ENCODE data around the gene TMEM184A.

The TMEM184A gene

DNA sequence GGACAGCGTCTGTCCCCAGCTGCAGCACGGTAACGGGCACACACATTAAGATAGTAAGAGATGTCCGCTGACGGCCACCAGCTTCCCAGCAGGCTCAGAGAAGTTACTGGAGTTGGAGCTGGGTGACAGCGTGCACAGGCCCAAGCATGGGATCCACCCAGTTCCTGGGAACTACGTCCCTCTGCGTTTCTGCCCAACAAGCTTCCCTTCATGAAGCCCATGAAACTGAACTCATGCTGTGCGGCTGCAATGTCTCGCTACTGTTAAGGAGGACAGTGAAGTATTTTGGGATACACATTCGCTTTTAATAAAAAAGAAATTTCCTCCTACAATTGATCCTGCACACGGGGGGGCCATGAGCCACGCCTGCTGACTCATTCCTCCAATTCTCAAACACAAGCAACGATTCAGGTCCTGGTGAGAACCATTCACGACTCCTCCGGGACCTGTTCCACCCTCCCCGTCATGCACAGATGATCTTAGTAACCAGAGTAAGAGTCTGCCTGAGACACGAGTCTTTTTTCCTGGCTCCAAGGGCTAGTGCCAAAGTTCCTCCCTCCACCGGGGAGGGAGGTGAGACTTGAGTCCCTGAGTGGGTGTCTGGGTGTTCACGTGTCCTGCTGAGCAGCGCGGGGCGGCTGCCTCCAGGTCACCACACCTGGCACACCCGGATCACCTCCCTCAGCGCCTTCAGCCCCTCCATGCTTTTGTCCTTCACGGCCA lies 11.2 kb upstream of the TMEM184A start:
- no peak for DNase-seq

DNA sequence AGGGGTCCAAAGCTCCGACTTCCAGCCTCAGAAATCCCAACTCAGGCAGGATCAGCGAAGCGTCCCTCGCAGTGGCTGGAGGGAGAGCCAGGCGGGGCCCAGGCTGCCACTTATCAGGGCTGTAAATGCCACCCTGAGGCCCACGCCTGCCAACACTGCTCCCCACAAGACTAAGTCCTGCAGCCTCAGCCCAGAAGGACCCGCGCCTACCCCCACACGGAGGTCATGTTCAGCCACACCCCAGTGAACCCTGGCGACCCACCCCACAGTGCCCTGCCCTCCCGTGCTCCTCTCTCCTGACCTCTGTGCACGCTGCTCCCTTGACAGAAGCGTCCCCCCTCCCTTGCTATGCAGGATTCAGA lies 10.7 kb upstream of the TMEM184A start:
- DNase-seq = no peak

DNA sequence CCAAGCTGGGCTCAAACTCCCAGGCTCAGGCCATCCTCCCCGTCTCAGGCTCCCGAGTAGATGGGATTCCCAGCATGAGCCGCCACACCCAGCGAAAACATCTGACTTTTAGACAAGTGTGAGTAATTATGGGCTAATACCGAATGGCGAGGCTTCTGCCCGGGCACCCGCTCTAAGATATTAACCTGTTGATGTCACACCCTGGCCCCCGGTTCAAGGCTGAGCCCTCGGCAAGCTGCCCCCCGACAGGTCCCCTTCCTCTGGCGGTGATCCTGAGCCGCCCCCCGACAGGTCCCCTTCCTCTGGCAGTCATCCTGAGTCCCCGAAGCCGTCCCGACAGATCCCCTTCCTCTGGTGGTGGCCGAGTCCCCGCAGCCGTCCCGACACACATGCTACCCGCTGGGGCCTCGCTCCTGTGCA lies 8.6 kb upstream of the TMEM184A start:
- DNase-seq = no peak

DNA sequence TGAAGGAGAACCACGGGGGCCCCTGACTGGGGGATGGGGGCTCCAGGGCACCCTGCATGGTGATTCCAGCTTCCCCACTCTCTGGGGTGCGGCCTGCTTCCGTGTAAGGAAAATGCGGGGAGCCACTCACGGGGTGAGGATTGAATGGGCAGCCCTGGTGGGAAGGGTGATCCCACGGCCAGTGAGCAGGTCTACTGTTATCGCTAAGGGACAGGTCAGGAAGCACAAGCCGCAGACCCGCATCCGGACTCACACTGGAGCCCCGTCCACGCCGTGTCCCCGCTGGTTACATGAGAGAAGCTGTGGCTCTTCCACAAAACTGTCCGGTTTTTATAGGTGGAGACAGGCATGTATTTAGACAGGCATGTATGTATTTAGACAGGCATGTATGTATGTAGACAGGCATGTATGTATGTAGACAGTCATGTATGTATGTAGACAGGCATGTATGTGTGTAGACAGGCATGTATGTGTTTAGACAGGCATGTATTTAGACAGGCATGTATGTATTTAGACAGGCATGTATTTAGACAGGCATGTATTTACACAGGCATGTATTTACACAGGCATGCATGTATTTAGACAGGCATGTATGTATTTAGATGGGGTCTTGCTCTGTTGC lies 8.1 kb upstream of the TMEM184A start:
- no peak for DNase-seq

DNA sequence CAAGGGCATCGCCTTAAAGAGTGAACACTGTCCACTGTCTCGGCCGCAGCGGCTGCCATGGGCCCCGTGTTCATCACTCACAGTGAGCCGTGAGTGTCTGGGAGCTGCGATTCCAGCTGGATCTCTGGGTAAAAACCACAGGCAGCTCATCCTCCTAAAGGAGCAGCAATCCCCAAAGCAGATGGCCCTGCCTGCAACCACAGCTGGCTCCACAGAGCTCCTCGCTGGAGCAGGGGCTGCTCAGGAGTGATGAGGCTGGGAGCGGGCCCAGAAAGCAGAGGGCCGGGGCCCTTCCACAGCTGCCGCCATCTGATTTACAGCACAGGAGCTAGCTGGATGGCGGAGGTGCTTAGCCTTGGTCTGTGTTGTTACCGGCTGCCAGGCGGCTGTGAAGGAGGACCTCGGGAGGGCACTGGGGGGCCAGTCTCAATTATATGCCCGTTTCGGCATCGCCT lies 6.6 kb upstream of the TMEM184A start:
- DNase-seq = no peak

DNA sequence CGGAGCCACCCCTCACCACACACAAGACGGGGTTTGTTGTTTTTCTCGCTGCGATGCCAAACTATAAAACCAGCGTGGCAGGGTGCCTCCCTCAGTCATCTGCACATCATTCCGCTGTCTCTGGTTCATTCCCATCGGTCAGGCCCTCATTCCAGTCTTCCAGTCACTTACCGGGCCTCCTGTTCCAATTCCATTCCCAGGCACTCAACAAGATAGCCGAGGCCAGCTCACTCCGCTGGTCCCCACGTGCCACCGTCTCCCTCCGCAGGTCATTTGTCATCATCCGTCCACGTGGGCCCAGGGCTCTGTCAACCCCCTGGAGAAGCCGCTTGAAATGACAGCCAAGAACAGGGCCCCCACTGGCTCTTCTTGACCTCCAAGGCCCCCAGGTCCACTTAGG lies 6.1 kb upstream of the TMEM184A start:
- no peak for DNase-seq

DNA sequence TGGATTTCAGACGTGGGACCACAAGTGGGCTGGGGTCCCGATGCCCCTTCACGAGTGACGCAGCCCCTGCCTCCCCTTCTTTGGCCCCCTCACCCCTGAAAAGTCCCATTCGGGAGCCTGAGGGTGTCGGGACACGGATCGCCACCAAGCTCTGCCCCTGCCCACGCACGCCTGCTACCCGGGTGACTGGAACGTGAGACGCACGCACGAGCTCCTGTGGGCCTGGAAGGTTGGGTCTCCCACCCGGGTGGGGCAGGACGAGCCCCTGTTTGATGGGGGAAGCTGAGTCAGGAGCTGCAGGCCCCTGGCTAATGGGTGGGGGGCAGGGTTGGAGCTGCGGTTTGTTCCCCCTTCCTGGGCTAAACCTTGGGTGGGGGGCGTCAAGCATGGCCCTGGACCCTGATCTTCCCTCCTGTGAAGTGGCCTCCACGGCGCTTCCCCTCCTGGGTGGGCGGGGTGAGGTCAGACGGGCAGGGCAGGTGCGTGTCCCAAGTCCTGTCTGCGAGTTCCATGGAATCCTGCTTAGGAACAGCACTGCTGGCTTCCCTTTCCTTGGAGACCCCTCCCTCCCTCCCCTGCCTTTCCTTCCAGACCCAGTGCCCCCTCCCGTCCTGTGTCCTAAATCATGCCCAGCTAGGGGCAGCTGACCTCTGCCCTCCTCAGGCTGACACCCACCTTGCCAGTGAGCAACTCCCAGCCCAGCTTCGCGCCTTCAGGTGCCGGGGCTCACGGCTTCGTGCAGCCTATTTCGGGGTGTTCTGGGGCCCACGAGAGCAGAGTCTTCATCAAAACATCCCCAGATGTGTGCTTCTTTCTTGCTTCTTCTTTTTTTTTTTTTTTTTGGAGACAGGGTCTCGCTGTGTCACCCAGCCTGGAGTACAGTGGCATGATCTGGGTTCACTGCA lies 5.3 kb upstream of the TMEM184A start:
- DNase-seq = no peak

DNA sequence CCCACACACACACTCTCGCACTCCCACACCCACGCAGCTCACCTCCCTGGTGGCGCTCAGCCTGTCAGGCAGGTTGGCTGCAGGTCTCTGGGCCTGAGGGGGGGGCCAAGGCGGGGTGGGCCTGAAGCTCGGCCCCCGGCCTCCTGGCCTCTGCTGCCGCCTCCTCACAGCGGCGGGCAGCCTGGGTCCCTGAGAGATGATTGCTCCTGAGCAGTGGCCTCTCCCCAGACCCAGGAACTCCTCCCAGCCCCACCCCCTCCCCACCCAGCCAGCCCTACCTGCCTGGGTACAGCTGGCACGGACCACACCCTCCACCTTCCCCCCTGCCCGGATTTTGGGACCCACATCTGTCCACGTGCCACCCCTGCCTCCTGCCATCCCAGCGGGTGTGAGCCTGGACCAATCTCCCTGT lies 4.6 kb upstream of the TMEM184A start:
- no peak for DNase-seq

DNA sequence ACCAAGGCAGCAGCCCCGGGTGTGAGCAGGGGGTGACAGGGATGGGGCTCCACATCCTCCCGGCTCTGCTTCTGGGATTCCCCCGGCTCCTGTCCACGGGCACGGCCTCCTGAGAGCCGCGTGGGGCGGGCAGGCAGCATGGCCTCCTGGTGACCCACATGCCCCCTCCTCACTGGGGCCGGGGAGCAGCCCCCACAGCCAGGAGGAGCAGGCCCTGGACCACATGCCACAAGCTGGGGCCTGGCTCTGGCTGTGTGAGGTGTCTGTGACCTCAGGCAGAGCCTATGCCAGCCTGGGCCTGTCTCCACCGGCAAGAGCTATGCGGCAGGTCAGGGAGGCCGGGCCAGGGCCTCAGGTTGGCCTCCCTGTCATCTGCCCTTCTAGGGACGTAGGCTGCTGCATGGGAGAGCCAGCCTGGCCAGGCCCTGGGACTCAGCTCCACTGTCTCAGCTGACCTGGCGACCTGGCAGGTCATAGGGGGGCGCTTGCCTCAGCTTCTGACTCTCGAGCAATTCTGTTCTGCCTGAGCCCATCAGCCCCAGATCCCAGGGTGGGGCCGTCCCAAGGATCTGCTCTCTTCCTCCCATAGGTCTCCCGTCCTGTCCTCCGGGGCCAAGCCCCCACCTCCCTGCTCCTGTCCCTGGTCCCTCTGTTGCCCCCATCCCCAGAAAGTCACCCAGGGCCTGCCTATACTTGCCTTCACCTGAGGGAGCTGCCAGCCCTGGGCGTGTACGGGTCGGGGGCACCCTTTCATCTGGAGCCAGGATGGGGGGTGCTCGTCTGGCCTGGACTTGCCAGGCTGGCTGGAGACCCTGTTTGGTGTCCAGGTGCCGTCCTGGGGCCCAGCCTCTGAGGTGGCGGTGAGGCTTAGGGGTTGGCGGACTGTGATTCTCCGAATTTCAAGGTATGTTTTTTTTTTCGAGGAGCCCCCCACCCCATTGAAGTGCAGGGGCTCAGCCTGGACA lies 3.9 kb upstream of the TMEM184A start:
- no peak for DNase-seq

DNA sequence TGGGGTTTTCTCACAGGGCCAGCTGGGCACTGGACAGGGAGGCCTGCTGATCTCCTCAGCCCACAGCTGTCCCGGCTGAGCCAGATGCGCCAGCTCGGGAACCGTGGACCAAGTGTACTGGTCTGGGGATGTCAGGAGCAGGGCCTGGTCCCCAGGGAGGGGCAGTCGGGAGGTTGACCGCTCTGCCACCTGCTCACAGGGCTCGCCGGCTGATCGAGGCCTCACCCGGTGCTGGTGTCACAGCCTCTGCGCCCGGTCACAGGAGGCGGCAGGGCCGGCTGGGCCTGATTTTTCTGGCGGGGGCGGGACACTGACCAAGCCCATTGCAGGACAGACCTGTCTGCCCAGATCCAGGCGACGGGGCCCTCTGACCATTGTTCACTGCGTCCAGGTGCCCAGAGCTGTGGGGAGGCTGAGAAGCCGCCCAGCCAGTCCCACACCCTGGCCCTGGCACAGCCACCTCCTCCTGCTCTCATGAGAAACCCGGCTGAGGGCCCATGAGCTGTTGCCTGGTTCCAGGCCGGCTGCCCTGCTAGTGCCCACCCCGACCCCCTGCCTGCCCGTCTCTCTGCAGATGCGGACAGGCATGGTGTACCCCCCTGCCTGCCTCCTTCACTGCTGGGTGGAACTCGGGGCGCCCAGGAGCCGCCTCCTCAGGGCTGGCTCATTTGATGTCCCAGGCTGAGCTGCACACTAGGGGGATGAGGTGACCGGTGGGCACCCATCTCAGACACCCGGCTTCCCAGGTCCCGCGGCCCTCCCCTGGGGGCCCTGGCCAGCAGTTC lies 3.0 kb upstream of the TMEM184A start:
- DNase-seq = no peak

DNA sequence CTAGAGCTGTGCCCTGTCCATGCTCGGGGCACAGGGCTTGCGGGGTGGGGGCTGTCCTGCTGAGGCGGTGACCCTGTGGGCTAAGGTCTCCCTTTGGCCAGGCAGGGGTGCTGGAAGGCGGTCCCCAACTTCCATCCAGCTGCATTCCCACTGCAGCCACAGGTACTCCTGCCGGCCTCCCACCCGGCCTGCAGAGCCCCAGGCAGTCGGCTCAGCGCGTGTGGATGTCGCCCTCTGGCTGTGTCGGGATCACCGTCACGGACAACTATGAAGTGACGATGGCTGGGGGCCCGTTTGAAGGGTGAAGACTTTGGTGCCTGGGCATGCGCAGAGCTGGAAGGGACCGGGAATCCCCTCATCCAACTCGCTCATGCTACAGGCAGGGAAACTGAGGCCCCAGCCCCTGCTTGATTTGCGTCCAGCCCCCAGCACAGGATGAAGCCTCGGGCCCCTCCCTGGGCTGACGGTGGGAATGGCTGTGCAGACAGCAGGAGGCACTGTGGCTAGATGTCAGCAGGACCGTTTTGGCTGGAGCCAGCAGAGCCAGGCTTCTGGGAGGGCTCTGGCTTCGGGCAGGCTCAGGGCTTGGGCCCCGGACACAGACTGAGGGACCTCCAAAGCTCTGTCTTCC lies 2.3 kb upstream of the TMEM184A start:
- DNase-seq = no peak

DNA sequence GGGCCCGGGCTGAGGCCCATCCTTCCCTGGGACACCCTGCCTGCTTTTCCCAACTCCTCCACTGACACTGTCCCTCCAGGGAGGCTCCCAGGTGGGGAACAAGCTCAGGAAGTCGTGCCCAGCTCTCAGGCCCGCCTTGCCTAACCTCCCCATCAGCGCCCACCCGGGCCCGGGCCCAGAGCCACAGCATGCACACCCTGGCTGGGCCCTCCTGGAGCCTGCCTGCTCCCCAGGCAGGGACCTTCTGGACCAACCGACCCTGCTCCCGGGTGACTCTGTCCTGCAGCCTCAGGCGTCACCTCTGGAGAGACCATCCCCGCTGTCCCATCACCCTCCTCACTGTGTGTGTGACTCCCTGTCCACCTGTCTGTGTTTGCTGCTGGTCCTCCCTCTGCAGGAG lies 1.8 kb upstream of the TMEM184A start:
- no peak for DNase-seq

DNA sequence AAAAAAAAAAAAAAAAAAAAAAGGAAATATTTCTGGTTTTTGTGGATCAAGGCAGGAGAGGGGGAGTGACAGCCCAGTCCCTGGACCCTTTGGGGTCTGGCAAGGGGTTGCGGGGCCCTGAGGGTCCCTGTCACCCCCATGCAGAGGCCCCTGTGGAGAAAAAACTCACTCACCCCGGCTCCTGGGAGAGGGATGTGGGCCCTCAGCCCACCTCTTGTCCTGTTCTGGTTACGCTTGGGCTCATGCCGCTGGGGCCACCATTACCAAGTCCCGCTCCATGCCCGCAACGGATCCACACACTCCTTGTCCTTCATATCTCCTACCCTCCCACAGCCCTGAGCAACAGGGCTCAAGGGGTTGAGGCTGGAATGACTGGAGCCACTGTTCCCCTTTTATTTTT lies 1.0 kb upstream of the TMEM184A start:
- no peak for DNase-seq

DNA sequence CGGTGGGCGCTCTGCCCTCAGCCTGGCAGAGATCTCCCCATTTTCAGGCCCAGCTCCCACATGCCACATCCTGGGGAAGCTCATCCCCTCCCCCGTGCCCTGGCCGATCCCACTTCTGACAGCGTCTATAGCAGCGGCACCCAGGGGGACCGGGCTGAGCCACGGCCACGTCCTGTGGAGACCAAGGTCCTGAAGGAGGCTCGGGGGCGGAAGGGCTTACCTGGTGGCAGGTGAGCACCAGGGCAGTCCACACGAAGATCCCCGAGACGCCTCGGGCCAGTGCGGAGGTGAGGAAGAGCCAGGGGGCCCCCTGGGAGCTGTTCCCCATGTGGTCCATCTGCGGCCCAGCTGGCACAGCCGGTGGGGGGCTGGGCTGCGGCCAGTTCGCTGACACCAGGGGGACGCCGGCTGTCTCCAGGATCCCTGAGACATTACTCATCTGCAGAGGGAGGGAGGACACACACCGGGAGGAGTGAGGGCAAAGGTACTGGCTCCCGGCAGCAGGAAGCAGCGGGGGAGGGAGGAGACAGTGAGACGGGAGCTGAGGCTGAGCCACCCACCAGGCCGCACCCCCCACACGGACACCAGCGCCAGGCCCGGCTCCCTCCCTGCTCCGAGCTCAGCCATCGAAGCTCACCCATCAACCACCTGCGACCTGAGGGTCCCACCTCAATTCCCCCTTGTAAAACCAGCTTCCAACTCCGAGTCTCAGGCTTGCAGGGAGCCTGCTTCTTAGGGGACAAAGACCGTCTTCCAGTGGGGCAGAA lies 776 bp downstream of the TMEM184A start:
- no peak for DNase-seq

DNA sequence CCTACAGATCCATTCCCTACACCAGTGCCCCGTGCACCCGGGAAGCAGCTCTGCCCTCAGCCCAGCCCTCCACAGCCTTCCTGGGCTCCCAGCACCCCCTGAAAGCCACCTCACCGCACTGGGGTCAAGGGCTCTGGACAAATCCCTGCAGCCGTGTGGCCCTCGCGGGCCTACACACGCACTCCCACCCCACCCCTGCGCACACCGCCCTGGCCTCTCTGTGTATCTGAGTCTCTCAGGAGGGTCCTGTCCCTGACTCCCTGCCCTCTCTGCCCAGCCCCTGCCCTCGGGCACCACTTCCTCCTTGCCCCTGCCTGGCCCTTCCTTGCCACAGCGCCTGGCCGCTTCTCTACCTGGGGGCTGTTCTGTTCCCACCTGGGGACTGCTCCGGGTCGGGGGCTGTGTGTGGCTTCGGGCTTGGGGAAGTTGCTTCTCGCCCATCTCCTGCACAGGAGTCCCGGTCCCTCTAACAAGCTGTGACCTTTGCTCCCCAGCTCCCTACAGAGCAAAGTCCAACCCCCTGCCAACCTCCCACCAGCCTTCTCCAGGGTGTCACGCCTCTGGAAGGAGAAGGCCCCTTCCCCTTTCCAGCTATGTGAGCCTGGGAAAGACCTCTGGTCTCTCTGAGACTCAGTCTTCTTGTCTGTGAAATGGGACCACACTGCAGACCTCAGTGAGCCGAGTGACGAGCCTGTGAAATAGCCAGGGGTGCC lies 1.5 kb downstream of the TMEM184A start:
- DNase-seq = no peak

DNA sequence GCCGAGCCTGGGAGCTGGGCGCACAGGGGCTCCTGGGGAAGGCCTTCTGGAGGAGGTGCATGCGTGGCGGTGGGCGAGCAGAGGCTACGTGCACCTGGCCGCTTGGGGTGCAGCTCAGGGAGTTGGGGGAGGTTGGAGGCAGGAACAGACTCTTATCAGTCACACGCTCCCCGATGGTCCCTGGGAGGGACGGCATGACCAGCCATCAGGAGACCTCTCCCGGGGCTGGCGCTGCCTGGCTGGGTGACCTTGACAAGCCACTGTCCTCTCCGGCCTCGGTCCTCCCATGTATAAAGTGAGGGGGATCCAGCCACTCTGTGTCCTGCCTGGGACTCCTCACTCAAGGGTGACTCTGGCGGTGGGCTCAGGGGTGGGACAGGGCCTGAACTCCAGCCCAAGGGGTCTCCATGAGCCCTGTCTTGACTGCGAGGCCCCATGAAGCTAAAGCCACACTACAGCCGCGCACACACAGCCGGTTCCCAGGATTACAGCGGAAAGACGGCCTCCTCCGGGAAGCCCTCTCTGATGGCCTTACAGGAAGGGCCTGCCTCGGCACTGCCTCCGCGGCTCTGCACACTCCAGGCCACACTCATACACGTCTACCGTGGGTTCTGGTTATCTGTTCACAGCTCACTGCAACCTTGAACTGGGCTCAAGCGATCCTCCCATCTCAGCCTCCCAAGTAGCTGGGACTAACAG lies 2.3 kb downstream of the TMEM184A start:
- no peak for DNase-seq

DNA sequence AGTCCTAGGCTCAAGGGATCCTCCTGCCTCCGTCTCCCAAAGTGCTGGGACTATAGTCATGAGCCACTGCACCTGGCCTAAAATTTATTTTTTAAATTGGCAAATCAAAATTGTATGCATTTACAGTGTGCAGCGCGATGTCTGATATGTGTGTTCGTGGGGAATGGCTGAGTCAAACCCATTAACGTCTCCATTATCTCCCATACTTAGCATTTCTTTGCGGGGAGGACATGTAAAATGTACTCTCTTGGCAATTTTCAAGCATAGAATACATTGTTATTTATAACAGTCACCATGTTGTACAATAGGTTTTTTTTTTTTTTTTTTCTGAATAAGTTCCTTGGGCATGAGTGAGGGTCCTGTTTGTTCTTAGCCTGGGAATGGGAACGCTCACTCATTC lies 3.8 kb downstream of the TMEM184A start:
- no peak for DNase-seq

DNA sequence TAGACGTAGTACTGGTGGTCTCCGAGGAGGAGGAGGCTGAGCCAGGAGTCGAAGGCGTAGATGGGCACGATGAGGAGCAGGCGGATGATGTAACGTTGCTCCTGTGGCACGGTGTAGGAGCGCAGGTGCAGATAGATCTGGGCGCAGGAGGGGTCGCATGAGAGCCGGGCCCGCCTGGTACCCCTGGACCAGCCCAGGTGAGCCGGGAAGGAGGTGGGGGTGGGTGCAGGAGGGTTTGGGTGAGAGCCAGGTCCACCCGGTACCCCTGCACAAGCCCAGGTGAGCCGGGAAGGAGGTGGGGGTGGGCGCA lies 5.2 kb downstream of the TMEM184A start:
- no peak for DNase-seq
